Muscle of leg (tissue), 11 donors: ENCODE measurements around the gene ZBED1. TPM values are rescaled to one million over a fixed set of nuclear protein-coding genes. Genes with fewer than 3 reads are reported as not detected.
"Not testable (repeated sequence)": the region's sequence is repeated elsewhere in the genome, so short reads cannot be mapped to it uniquely, and the experiment has no call there.

ENCODE experiments used
- DNase-seq: peaks from one replicate; pipeline ENCODE4 v3.0.0; 2013
- H3K27ac ChIP-seq: one replicate; pipeline ENCODE4 v1.5.1; 2013; ENCODE audit warnings: mild to moderate bottlenecking, low read length, control low read depth
- H3K27me3 ChIP-seq: one replicate; pipeline ENCODE4 v1.6.1; 2013; ENCODE audit warnings: low read length; ENCODE audit not compliant: control insufficient read depth, insufficient read depth
- H3K36me3 ChIP-seq: one replicate; pipeline ENCODE4 v1.6.1; 2013; ENCODE audit warnings: low read length; ENCODE audit not compliant: control insufficient read depth, insufficient read depth
- H3K4me1 ChIP-seq: one replicate; pipeline ENCODE4 v1.6.1; 2013; ENCODE audit warnings: low read length; ENCODE audit not compliant: control insufficient read depth, insufficient read depth
- H3K4me3 ChIP-seq: one replicate; pipeline ENCODE4 v1.5.1; 2013; ENCODE audit warnings: low read length, control low read depth
- H3K9me3 ChIP-seq: replicated peaks from 2 replicates; pipeline ENCODE4 v1.6.1; 2013; ENCODE audit warnings: low read depth, low read length; ENCODE audit not compliant: control insufficient read depth
- WGBS: methylation state at CpG from one replicate; pipeline ENCODE4 v1.1.5; 2013; ENCODE audit warnings: missing lambda C conversion rate; ENCODE audit not compliant: insufficient coverage; 5-methylcytosine and 5-hydroxymethylcytosine counted together
- polyA plus RNA-seq, 8 donors: library from polyadenylated mRNA; unstranded; fragments of 120-200 nt; gene quantifications; one replicate each; pipeline versions ENCODE4 v1.2.1 to v1.2.3, GENCODE V29; 2013; ENCODE audit warnings: inconsistent platforms in 1 of 8, low replicate concordance in 1 of 8; ENCODE audit not compliant: insufficient read length in 8 of 8, insufficient read depth in 1 of 8
- total RNA-seq: library from RNA; stranded (reverse); fragments of 120-200 nt; gene quantifications from one replicate; pipeline ENCODE4 v1.2.4, GENCODE V29; 2013

The ZBED1 gene
- total and polyA plus RNA-seq, 9 donors, result 16.4 to 30.4 (median 27.1) TPM

- no peaks in the 10 kb centered on the region for H3K27me3 ChIP-seq
- no peak overlapping the region for H3K4me3 ChIP-seq
- H3K27ac ChIP-seq, result peak overlapping the region; percentile 16
- WGBS, result 67% methylated on average over 25 of the region's 29 CpGs
- DNase-seq, result no peak
- H3K4me1 ChIP-seq, result peaks cover 25% of the 10 kb centered on the region
- no peaks in the 10 kb centered on the region for H3K9me3 ChIP-seq
- H3K36me3 ChIP-seq, result peaks cover 47% of the 10 kb centered on the region
Observed at GRCh38 chrX:2486476-2487133, 14.2 kb downstream of the ZBED1 start.

- DNase-seq, result no peak
- H3K36me3 ChIP-seq, result peaks cover 42% of the 10 kb centered on the region
- peaks cover 25% of the 10 kb centered on the region for H3K4me1 ChIP-seq
- no peak overlapping the region for H3K4me3 ChIP-seq
- no peaks in the 10 kb centered on the region for H3K27me3 ChIP-seq
- H3K27ac ChIP-seq, result peak overlapping the region; percentile 84
- no peaks in the 10 kb centered on the region for H3K9me3 ChIP-seq
- WGBS, result 44% methylated on average over 1 of the region's 10 CpGs
Observed at GRCh38 chrX:2485789-2486345, 14.9 kb downstream of the ZBED1 start.

- DNase-seq, result peak; percentile 84
- WGBS, result 9% methylated on average over 12 of the region's 26 CpGs
- H3K36me3 ChIP-seq, result peaks cover 34% of the 10 kb centered on the region
Observed at GRCh38 chrX:2484721-2485648, 15.8 kb downstream of the ZBED1 start.

GRCh38 chrX:2484256-2484655 lies 16.5 kb downstream of the ZBED1 start:
- Histone ChIP-seq H3K4me3 (peak overlapping the region; percentile 10), H3K4me1 (peaks cover 25% of the 10 kb centered on the region), H3K27me3 (no peaks in the 10 kb centered on the region), H3K27ac (peak overlapping the region; percentile 84), H3K36me3 (peaks cover 27% of the 10 kb centered on the region), H3K9me3 (no peaks in the 10 kb centered on the region)
- WGBS, result 4% methylated on average over 9 of the region's 12 CpGs
- peak; percentile 76 for DNase-seq

More at GRCh38 chrX:2484721-2485648, 15.8 kb downstream of the ZBED1 start:
- Histone ChIP-seq H3K4me1 (peaks cover 25% of the 10 kb centered on the region), H3K27me3 (no peaks in the 10 kb centered on the region), H3K9me3 (no peaks in the 10 kb centered on the region), H3K27ac (peak overlapping the region; percentile 84), H3K4me3 (peak overlapping the region; percentile 15)

GRCh38 chrX:2483398-2484060 lies 17.2 kb downstream of the ZBED1 start:
- WGBS, result 72% methylated on average over 8 of the region's 16 CpGs
- no peaks in the 10 kb centered on the region for H3K9me3 ChIP-seq
- no peak overlapping the region for H3K4me3 ChIP-seq
- peaks cover 25% of the 10 kb centered on the region for H3K4me1 ChIP-seq
- H3K27ac ChIP-seq, result no peak overlapping the region
- DNase-seq, result no peak
- H3K27me3 ChIP-seq, result no peaks in the 10 kb centered on the region
- peaks cover 20% of the 10 kb centered on the region for H3K36me3 ChIP-seq

- not testable (repeated sequence) for H3K4me3 ChIP-seq, H3K27me3 ChIP-seq, H3K9me3 ChIP-seq, H3K36me3 ChIP-seq, DNase-seq, H3K27ac ChIP-seq
- H3K4me1 ChIP-seq, result peaks cover 22% of the 10 kb centered on the region
- WGBS, result 91% methylated on average over 4 of the region's 12 CpGs
Observed at GRCh38 chrX:2481597-2481996, 19.2 kb downstream of the ZBED1 start.

GRCh38 chrX:2479982-2480381 lies 20.8 kb downstream of the ZBED1 start:
- H3K36me3 ChIP-seq, result not testable (repeated sequence)
- 100% methylated on average over 4 of the region's 5 CpGs for WGBS

GRCh38 chrX:2479420-2479780 lies 21.4 kb downstream of the ZBED1 start:
- Histone ChIP-seq H3K4me1 (peaks cover 13% of the 10 kb centered on the region), H3K36me3 (no peaks in the 10 kb centered on the region), H3K9me3 (no peaks in the 10 kb centered on the region), H3K27me3 (no peaks in the 10 kb centered on the region), H3K4me3 (no peak overlapping the region), H3K27ac (no peak overlapping the region)
- WGBS, result 93% methylated on average over 15 of the region's 15 CpGs
- DNase-seq, result no peak

More at GRCh38 chrX:2479982-2480381, 20.8 kb downstream of the ZBED1 start:
- H3K4me3 ChIP-seq, H3K27ac ChIP-seq, H3K9me3 ChIP-seq, H3K27me3 ChIP-seq, DNase-seq: not testable (repeated sequence)
- peaks cover 18% of the 10 kb centered on the region for H3K4me1 ChIP-seq

- H3K27me3 ChIP-seq, result no peaks in the 10 kb centered on the region
- H3K36me3 ChIP-seq, result no peaks in the 10 kb centered on the region
- H3K4me3 ChIP-seq, result no peak overlapping the region
- no peak for DNase-seq
- H3K27ac ChIP-seq, result no peak overlapping the region
- no peaks in the 10 kb centered on the region for H3K9me3 ChIP-seq
- WGBS, result 86% methylated on average over 19 of the region's 21 CpGs
- peaks cover 7% of the 10 kb centered on the region for H3K4me1 ChIP-seq
Observed at GRCh38 chrX:2478546-2479419, 22.0 kb downstream of the ZBED1 start.
